Esophagus squamous epithelium (tissue), 4 donors: ENCODE measurements around the gene RPRM.

Source experiments
- POLR2A ChIP-seq, 4 donors: fragments of 450-650 bp; IDR thresholded peaks; one replicate each; pipeline ENCODE4 v1.6.1; 2017; ENCODE audit warnings: antibody characterized with exemption in 4 of 4, mild to moderate bottlenecking in 4 of 4, moderate library complexity in 3 of 4
- TF ChIP-seq, protein P1 (sequence below), 6 experiments: fragments of 450-650 bp in 4 of 6; fragments of 200-600 bp in 2 of 6; sonication (generic) in 2 of 6; IDR thresholded peaks; one replicate each; pipeline ENCODE4 v1.5.1; 2016 to 2019; ENCODE audit warnings: antibody characterized with exemption in 6 of 6, mild to moderate bottlenecking in 4 of 6, moderate library complexity in 4 of 6

DNA sequence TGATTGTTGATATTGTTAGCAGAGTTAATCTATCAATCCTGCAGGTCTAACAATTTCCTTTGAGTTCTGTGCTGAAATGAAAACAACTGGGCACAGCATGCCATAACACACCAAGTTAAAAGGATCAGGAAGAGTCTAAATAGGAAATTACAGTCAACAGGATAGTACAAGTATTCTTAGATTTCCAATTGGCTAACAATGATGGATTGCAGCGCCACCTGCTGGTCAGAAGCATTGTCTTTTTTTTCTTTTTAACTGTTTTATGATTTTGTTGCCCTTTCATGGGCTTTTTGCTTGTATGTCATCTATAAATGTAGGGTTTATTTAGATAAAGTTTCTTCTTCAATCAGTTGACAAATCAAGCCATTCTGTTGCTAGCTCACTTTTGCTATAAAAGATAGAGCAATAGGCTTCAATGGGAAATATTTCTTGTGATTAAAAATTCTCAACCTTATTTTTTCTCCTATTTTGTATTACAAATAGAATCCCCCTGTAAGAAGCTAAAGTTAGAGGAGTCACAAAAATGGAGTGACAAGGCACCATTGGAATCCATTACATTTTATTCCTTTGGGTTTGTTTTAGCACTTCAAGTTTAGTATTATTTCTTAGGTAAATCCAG lies 40.8 kb upstream of the RPRM start:
- TF ChIP-seq, protein P1, sequence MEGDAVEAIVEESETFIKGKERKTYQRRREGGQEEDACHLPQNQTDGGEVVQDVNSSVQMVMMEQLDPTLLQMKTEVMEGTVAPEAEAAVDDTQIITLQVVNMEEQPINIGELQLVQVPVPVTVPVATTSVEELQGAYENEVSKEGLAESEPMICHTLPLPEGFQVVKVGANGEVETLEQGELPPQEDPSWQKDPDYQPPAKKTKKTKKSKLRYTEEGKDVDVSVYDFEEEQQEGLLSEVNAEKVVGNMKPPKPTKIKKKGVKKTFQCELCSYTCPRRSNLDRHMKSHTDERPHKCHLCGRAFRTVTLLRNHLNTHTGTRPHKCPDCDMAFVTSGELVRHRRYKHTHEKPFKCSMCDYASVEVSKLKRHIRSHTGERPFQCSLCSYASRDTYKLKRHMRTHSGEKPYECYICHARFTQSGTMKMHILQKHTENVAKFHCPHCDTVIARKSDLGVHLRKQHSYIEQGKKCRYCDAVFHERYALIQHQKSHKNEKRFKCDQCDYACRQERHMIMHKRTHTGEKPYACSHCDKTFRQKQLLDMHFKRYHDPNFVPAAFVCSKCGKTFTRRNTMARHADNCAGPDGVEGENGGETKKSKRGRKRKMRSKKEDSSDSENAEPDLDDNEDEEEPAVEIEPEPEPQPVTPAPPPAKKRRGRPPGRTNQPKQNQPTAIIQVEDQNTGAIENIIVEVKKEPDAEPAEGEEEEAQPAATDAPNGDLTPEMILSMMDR (IDR thresholded peaks at IDR 0.05) = peak; percentile 51 to 76 (median 63)
- no peak for TF ChIP-seq POLR2A (IDR thresholded peaks at IDR 0.05)
